H1 (cell line): ENCODE results near the gene SPAG4.

ENCODE experiments used
- POLR2A ChIP-seq, 2 experiments: IDR thresholded peaks; 1 replicate in 1 of 2; 2 replicates in 1 of 2; pipeline ENCODE4 v1.6.1; 2011; ENCODE audit warnings: low read depth in 2 of 2, low read length in 2 of 2, mild to moderate bottlenecking in 2 of 2; ENCODE audit errors: control extremely low read depth in 1 of 2
- SAP30 ChIP-seq: fragments of 300-600 bp; sonication (generic); IDR thresholded peaks from 2 replicates; pipeline ENCODE4 v1.7.1; 2012; ENCODE audit warnings: low read length, moderate library complexity, mild to moderate bottlenecking, inconsistent platforms; ENCODE audit not compliant: insufficient read depth, insufficient replicate concordance
- SP1 ChIP-seq: IDR thresholded peaks from 2 replicates; pipeline ENCODE4 v1.6.1; 2011; ENCODE audit warnings: low read depth, low read length
- SUZ12 ChIP-seq: fragments of 200-600 bp; sonication (generic); IDR thresholded peaks from 2 replicates; pipeline ENCODE4 v1.6.1; 2012; ENCODE audit warnings: mild to moderate bottlenecking, inconsistent platforms, low read length, moderate library complexity, mixed read lengths
- TAF1 ChIP-seq: IDR thresholded peaks from 2 replicates; pipeline ENCODE4 v1.6.1; 2011; ENCODE audit warnings: mild to moderate bottlenecking, low read depth, low read length
- TF ChIP-seq, protein P1 (sequence below): IDR thresholded peaks from 2 replicates; pipeline ENCODE4 v1.6.1; 2012; ENCODE audit warnings: inconsistent platforms
- TF ChIP-seq, protein P2 (sequence below), 3 experiments: IDR thresholded peaks; 1 replicate in 2 of 3; 2 replicates in 1 of 3; pipeline versions ENCODE4 v1.5.1 to v1.6.1; 2011; ENCODE audit warnings: low read length in 3 of 3, mild to moderate bottlenecking in 3 of 3, inconsistent platforms in 2 of 3, low read depth in 1 of 3, moderate library complexity in 1 of 3; ENCODE audit not compliant: insufficient read depth in 1 of 3; ENCODE audit errors: control extremely low read depth in 1 of 3
- TF ChIP-seq, protein P3 (sequence below): IDR thresholded peaks from 2 replicates; pipeline ENCODE4 v1.6.1; 2011; ENCODE audit warnings: low read length, improper control_type of control experiment

DNA sequence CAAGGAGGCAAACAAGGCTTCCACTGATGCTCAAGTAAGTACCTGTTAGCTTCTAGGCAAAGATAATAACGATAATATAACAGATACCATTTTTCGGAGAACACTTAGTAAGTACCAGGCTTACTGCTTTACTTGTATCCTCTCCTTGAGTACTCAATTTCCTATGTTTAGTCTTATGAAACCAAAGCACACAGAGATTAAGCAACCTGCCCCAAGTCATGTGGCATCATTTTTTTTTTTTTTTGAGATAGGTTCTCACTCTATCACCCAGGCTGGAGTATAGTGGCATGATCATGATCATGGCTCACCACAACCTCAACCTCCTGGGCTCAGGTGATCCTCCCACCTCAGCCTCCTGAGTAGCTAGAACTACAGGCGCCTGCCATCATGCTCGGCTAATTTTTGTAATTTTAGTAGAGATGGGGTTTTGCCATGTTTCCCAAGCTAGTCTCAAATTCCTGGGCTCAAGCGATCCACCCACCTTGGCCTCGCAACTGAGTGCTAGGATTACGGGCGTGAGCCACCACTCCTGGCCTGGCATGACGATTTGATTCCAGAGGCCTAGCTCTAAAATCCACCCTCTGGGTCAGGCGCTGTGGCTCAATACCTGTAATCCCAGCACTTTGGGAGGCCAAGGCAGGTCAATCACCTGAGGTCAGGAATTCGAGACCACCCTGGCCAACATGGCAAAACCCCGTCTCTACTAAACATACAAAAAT, 14.0 kb downstream of the SPAG4 start:
- TF ChIP-seq SAP30 (no peak), SP1 (no peak), POLR2A (IDR thresholded peaks at IDR 0.05; ENCODE audit: control extremely low read depth in 1 of 2, low read depth in 2 of 2, low read length in 2 of 2) (no peak), TAF1 (no peak), SUZ12 (no peak)
- TF ChIP-seq, protein P1, sequence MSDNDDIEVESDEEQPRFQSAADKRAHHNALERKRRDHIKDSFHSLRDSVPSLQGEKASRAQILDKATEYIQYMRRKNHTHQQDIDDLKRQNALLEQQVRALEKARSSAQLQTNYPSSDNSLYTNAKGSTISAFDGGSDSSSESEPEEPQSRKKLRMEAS = no peak
- TF ChIP-seq, protein P2, sequence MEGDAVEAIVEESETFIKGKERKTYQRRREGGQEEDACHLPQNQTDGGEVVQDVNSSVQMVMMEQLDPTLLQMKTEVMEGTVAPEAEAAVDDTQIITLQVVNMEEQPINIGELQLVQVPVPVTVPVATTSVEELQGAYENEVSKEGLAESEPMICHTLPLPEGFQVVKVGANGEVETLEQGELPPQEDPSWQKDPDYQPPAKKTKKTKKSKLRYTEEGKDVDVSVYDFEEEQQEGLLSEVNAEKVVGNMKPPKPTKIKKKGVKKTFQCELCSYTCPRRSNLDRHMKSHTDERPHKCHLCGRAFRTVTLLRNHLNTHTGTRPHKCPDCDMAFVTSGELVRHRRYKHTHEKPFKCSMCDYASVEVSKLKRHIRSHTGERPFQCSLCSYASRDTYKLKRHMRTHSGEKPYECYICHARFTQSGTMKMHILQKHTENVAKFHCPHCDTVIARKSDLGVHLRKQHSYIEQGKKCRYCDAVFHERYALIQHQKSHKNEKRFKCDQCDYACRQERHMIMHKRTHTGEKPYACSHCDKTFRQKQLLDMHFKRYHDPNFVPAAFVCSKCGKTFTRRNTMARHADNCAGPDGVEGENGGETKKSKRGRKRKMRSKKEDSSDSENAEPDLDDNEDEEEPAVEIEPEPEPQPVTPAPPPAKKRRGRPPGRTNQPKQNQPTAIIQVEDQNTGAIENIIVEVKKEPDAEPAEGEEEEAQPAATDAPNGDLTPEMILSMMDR (IDR thresholded peaks at IDR 0.05; ENCODE audit: control extremely low read depth in 1 of 3, insufficient read depth in 1 of 3, low read depth in 1 of 3, low read length in 3 of 3) = no peak
- TF ChIP-seq, protein P3, sequence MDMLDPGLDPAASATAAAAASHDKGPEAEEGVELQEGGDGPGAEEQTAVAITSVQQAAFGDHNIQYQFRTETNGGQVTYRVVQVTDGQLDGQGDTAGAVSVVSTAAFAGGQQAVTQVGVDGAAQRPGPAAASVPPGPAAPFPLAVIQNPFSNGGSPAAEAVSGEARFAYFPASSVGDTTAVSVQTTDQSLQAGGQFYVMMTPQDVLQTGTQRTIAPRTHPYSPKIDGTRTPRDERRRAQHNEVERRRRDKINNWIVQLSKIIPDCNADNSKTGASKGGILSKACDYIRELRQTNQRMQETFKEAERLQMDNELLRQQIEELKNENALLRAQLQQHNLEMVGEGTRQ = no peak
